ENCODE data around the gene CENATAC.

Gene CENATAC

DNA sequence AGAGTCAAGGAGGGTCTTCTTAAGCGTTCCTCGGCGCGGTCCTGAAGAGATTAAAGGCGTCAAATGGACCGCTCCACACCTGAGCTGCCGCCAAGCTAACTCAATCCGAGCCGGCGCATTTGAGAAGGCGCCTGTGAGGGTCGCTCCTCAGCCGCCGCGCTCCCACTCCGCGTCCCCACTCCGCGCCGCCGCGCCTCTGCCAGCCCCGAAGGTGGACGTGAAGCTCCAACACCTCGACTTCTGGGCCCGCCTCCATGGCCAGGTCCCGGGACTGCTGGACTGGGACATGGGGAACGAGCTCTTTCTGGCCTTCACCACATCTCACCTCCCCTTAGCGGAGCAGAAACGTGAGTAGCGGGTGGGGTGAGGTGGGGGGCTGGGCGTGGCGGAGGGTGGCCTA, 26.3 kb upstream of the CENATAC start, which contains the start of gene FOXR1:
FOXR1 (plus strand) TSS at position 116 of the 400 bp plus-strand sequence; CDS start at position 287, 171 bp downstream.
- Histone ChIP-seq H3K27me3 (ENCODE audit: insufficient read depth, poor library complexity, severe bottlenecking) (no peaks in the 10 kb centered on the region), H3K4me3 (replicated peaks; ENCODE audit: insufficient read depth, low read length) (no peak within 1 kb of the TSS)
- TF ChIP-seq, protein P1, sequence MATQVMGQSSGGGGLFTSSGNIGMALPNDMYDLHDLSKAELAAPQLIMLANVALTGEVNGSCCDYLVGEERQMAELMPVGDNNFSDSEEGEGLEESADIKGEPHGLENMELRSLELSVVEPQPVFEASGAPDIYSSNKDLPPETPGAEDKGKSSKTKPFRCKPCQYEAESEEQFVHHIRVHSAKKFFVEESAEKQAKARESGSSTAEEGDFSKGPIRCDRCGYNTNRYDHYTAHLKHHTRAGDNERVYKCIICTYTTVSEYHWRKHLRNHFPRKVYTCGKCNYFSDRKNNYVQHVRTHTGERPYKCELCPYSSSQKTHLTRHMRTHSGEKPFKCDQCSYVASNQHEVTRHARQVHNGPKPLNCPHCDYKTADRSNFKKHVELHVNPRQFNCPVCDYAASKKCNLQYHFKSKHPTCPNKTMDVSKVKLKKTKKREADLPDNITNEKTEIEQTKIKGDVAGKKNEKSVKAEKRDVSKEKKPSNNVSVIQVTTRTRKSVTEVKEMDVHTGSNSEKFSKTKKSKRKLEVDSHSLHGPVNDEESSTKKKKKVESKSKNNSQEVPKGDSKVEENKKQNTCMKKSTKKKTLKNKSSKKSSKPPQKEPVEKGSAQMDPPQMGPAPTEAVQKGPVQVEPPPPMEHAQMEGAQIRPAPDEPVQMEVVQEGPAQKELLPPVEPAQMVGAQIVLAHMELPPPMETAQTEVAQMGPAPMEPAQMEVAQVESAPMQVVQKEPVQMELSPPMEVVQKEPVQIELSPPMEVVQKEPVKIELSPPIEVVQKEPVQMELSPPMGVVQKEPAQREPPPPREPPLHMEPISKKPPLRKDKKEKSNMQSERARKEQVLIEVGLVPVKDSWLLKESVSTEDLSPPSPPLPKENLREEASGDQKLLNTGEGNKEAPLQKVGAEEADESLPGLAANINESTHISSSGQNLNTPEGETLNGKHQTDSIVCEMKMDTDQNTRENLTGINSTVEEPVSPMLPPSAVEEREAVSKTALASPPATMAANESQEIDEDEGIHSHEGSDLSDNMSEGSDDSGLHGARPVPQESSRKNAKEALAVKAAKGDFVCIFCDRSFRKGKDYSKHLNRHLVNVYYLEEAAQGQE (IDR thresholded peaks at IDR 0.05; ENCODE audit: insufficient replicate concordance, low read depth): no peak
- TF ChIP-seq, protein P2, sequence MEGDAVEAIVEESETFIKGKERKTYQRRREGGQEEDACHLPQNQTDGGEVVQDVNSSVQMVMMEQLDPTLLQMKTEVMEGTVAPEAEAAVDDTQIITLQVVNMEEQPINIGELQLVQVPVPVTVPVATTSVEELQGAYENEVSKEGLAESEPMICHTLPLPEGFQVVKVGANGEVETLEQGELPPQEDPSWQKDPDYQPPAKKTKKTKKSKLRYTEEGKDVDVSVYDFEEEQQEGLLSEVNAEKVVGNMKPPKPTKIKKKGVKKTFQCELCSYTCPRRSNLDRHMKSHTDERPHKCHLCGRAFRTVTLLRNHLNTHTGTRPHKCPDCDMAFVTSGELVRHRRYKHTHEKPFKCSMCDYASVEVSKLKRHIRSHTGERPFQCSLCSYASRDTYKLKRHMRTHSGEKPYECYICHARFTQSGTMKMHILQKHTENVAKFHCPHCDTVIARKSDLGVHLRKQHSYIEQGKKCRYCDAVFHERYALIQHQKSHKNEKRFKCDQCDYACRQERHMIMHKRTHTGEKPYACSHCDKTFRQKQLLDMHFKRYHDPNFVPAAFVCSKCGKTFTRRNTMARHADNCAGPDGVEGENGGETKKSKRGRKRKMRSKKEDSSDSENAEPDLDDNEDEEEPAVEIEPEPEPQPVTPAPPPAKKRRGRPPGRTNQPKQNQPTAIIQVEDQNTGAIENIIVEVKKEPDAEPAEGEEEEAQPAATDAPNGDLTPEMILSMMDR (IDR thresholded peaks at IDR 0.05; ENCODE audit: insufficient read depth, low read length): no peak
- TF ChIP-seq POLR2AphosphoS5 (IDR thresholded peaks at IDR 0.05; ENCODE audit: low read depth) (no peak), SPI1 (IDR thresholded peaks at IDR 0.05; ENCODE audit: borderline replicate concordance, low read depth) (no peak), GABPA (IDR thresholded peaks at IDR 0.05; ENCODE audit: low read depth) (no peak)

DNA sequence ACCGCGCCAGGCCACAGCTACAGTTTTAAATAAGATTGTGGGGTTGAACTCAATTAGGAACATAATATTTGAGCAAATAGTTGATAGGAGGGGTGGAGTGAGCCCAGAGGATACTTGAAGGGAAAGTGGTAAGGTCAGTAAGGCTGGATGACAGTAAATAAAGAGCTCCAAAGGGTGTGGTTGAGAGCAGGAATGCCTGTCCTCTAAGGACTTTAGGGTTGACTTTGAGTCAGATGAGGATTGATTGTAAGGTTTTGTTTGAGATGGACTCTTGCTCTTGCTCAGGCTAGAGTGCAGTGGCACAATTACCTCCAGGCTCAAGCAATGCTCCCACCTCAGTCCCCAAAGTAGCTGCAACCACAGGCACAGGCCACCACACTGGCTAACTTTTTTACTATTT, 24.0 kb upstream of the CENATAC start:
- TF ChIP-seq, protein P1 (IDR thresholded peaks at IDR 0.05; ENCODE audit: insufficient replicate concordance, low read depth): no peak
- Histone ChIP-seq H3K4me3 (replicated peaks; ENCODE audit: insufficient read depth, low read length) (no peak overlapping the region), H3K27me3 (ENCODE audit: insufficient read depth, poor library complexity, severe bottlenecking) (no peaks in the 10 kb centered on the region), H3K27ac (replicated peaks) (no peak overlapping the region)
- DNase-seq (ENCODE audit: low read depth in 1 of 2, low spot score in 1 of 2): no peak

More for the DNA sequence above, 26.3 kb upstream of the CENATAC start, which contains the start of gene FOXR1:
- DNase-seq (ENCODE audit: low read depth in 1 of 2, low spot score in 1 of 2): no peak
- H3K27ac ChIP-seq (replicated peaks): no peak within 1 kb of the TSS

DNA sequence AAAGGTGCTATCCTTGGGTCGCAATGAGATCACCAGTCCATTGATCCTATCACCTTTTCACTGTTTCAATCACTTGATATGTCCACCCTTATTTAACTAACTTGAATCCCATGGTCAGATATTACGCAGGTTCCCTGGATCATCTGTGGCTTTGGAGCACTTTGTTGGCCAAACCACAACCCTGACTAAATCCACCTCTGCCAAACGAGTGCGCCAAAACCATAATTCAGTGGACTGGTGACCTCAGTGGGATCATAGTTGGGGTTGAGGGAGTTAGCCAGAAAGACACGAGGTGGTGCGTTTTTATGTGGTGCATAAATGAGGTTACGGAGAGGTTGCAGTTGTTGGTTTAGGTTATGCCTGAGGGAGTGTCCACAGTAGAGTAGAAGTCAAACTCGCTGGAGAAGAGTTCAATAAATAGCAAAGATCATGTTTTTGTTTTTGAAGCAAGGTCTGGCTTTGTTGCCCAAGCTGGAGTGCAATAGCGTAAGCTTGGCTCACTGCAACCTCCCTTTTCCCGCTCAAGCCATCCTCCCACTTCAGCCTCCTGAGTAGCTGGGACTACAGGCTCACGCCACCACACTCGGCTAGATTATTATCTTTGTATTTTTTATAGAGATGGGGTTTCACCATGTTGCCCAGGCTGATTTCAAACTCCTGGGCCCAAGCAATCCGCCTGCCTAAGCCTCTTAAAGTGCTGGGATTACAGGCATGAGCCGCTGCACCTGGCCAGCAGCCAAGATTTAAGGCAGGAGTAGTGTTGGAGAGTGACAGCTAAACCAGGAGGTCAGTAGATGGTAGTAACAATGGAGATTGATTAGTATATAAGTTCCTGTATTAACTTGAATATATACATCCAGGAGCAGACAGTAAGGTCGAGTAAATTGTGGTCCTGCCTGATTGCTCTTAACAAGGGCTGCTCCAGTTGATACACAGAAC, 21.9 kb upstream of the CENATAC start:
- TF ChIP-seq, protein P1 (IDR thresholded peaks at IDR 0.05; ENCODE audit: insufficient replicate concordance, low read depth): no peak
- no peak overlapping the region for H3K27ac ChIP-seq (replicated peaks)
- DNase-seq (ENCODE audit: low read depth in 1 of 2, low spot score in 1 of 2): no peak
- no peaks in the 10 kb centered on the region for H3K27me3 ChIP-seq (ENCODE audit: insufficient read depth, poor library complexity, severe bottlenecking)
- H3K4me3 ChIP-seq (replicated peaks; ENCODE audit: insufficient read depth, low read length): no peak overlapping the region

DNA sequence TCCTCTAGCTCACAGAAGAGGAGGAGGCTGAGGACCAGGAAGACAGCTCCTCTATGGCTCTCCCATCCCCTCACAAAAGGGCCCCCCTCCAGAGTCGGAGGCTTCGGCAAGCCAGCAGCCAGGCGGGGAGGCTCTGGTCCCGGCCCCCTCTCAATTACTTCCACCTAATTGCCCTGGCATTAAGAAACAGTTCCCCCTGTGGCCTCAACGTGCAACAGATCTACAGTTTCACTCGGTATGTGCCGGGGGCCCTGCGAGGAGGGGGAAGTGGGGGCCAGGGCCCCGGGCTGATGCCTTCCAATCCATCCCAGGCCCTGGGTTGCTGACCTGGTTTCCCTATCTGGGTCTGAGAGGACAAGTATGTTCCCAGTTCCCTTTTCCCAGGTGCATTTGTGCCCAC, 18.5 kb upstream of the CENATAC start:
- peak in 1 of 2 experiments; percentile 54 for DNase-seq (ENCODE audit: low read depth in 1 of 2, low spot score in 1 of 2)
- Histone ChIP-seq H3K27ac (replicated peaks) (no peak overlapping the region), H3K27me3 (ENCODE audit: insufficient read depth, poor library complexity, severe bottlenecking) (no peaks in the 10 kb centered on the region), H3K4me3 (replicated peaks; ENCODE audit: insufficient read depth, low read length) (no peak overlapping the region)
- peak; percentile 39; the same call in 1 of the 2 replicates for TF ChIP-seq SPI1 (IDR thresholded peaks at IDR 0.05; ENCODE audit: borderline replicate concordance, low read depth)
- TF ChIP-seq, protein P2 (IDR thresholded peaks at IDR 0.05; ENCODE audit: insufficient read depth, low read length): no peak
